Left lung (tissue), 10 donors: ENCODE results near the gene NET1. TPM values are rescaled to one million over a fixed set of nuclear protein-coding genes. Genes with fewer than 3 reads are reported as not detected.

Experiments
- ATAC-seq: fragments of 200-7000 bp; cut with Tn5 transposase; one replicate; pipeline ENCODE4 v1.9.1; 2020; ENCODE audit warnings: moderate library complexity
- DNase-seq, 4 donors: peaks; one replicate each; pipeline ENCODE4 v3.0.0-alpha.2; 2013 to 2020
- H3K27ac ChIP-seq, 2 donors: fragments of 200-600 bp; sonication (generic) in 1 of 2; one replicate each; pipeline versions ENCODE4 v1.5.0 to v1.8.0; 2020 to 2021
- H3K27me3 ChIP-seq, 2 donors: fragments of 200-600 bp; sonication (generic) in 1 of 2; one replicate each; pipeline versions ENCODE4 v1.5.0 to v1.8.0; 2020 to 2021
- H3K36me3 ChIP-seq, 2 donors: fragments of 200-600 bp; sonication (generic) in 1 of 2; one replicate each; pipeline versions ENCODE4 v1.5.0 to v1.8.0; 2020 to 2021
- H3K4me1 ChIP-seq, 2 donors: fragments of 200-600 bp; one replicate each; pipeline ENCODE4 v1.8.0; 2021
- H3K4me3 ChIP-seq, 2 donors: fragments of 200-600 bp; sonication (generic) in 1 of 2; one replicate each; pipeline versions ENCODE4 v1.5.0 to v1.8.0; 2020 to 2021; ENCODE audit warnings: mild to moderate bottlenecking in 1 of 2
- H3K9me3 ChIP-seq, 2 donors: fragments of 200-600 bp; sonication (generic) in 1 of 2; one replicate each; pipeline versions ENCODE4 v1.5.0 to v1.8.0; 2020 to 2021
- intact Hi-C, 2 donors: fragments of 100-400 bp; cut with DNase I; formaldehyde crosslinking; loops; one replicate each; pipeline versions ENCODE4 v1.11.2 to v1.14.2; 2022
- polyA plus RNA-seq, 6 donors: library from polyadenylated mRNA; unstranded; fragments of 120-200 nt; gene quantifications; one replicate each; pipeline ENCODE4 v1.2.1, GENCODE V29; 2013; ENCODE audit not compliant: insufficient read length in 6 of 6
- total RNA-seq, 2 donors: library from RNA; stranded (reverse); fragmentation: NEBNext Ultra II Directional; extraction: Animal tissue kit (Norgen Biotek cat#: 25700); gene quantifications; one replicate each; pipeline ENCODE4 v1.2.1, GENCODE V29; 2021
- TF ChIP-seq, protein P1 (sequence below), 2 donors: fragments of 200-600 bp; sonication (generic) in 1 of 2; IDR thresholded peaks; one replicate each; pipeline versions ENCODE4 v1.5.0 to v1.8.0; 2021; ENCODE audit warnings: antibody characterized with exemption in 2 of 2
- donor health status: DM: no; HTN: yes; CAD: no.
- donor health status: DM: no; HTN: no; CAD: no.

Gene NET1
- total and polyA plus RNA-seq, 8 donors = 36.3 to 221 (median 154) TPM

DNA sequence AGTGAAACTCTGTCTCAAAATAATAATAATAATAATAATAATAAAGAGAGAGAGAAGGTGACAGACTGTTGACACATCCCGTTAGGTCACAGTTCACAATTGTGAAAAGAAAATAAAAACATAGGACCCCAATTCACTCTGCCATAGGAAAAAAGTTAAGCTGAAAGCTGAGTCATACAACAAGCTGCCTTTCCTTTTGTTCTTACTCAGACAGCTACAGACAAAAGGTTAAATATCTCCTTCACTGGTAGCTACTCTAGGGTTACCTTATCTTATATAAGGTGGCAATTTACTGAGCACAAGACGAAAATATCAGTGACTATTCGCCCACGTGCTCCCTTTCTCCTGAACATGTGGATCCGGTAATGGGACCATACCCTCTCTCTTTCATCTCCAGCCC is 25.2 kb upstream of the NET1 start:
- no peak overlapping the region for H3K27ac ChIP-seq
- ATAC-seq (no peak), DNase-seq (no peak)
- TF ChIP-seq, protein P1, sequence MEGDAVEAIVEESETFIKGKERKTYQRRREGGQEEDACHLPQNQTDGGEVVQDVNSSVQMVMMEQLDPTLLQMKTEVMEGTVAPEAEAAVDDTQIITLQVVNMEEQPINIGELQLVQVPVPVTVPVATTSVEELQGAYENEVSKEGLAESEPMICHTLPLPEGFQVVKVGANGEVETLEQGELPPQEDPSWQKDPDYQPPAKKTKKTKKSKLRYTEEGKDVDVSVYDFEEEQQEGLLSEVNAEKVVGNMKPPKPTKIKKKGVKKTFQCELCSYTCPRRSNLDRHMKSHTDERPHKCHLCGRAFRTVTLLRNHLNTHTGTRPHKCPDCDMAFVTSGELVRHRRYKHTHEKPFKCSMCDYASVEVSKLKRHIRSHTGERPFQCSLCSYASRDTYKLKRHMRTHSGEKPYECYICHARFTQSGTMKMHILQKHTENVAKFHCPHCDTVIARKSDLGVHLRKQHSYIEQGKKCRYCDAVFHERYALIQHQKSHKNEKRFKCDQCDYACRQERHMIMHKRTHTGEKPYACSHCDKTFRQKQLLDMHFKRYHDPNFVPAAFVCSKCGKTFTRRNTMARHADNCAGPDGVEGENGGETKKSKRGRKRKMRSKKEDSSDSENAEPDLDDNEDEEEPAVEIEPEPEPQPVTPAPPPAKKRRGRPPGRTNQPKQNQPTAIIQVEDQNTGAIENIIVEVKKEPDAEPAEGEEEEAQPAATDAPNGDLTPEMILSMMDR (IDR thresholded peaks at IDR 0.05) = no peak
- H3K4me3 ChIP-seq = no peak overlapping the region
- intact Hi-C loops = no loop called here
- H3K9me3 ChIP-seq = peaks cover 0 to 35% of the 10 kb centered on the region in 2 donors
- H3K4me1 ChIP-seq = no peaks in the 10 kb centered on the region
- H3K27me3 ChIP-seq = no peaks in the 10 kb centered on the region
- H3K36me3 ChIP-seq = no peaks in the 10 kb centered on the region

DNA sequence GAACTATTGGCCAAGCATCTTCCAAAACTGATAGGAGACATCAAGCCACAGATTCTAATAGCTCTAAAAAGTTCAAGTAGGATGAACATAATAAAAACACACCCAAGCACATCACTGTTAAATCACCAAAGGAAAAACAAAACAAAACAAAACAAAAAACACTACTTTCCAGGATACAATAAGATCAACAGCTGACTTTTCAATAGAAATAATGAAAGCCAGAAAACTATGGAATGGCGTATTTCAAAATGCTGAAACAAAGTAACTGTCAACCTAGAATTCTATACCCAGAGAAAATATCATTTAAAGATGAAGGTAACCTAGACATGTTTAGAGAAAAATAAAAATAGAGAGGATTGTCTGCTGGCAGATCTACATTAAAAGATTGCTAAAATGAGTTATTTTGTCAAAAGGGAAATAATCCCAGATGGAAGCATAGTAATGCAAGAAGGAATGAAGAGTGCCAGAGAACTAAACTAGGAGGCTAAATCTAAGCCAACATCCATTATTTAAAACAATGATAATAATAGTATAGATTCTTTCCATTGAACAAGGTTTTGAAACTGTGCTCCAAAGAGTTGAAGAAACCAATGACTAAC is 21.7 kb upstream of the NET1 start:
- ATAC-seq (no peak), DNase-seq (no peak)
- intact Hi-C loops = no loop called here
- Histone ChIP-seq H3K36me3 (no peaks in the 10 kb centered on the region), H3K27me3 (no peaks in the 10 kb centered on the region), H3K4me3 (no peak overlapping the region), H3K27ac (no peak overlapping the region), H3K9me3 (peaks cover 0 to 38% of the 10 kb centered on the region in 2 donors), H3K4me1 (no peaks in the 10 kb centered on the region)
- TF ChIP-seq, protein P1 (IDR thresholded peaks at IDR 0.05) = no peak

DNA sequence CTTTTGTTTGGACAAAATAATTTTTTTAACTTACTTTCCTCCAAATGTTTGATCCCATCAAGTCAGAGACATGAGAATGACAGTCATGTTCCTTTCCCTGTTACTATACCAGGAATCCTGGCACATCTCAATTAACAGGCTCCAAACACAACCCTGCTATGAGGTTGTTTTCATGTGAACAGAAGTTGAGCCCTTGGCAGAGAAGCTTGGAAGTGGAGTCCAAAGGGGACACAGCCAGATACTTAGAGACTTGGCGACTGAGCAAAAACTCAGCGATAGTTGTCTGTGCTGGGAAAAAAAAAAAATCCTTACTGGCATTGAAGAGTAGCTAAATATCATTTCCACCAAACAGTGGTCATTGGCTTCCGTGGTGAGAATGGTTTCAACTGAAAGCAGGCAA is 20.6 kb upstream of the NET1 start:
- intact Hi-C loops = no loop called here
- Histone ChIP-seq H3K36me3 (no peaks in the 10 kb centered on the region), H3K9me3 (peaks cover 0 to 38% of the 10 kb centered on the region in 2 donors), H3K27ac (no peak overlapping the region), H3K27me3 (no peaks in the 10 kb centered on the region), H3K4me3 (no peak overlapping the region), H3K4me1 (no peaks in the 10 kb centered on the region)
- DNase-seq = no peak
- TF ChIP-seq, protein P1 (IDR thresholded peaks at IDR 0.05) = no peak
- ATAC-seq = no peak

DNA sequence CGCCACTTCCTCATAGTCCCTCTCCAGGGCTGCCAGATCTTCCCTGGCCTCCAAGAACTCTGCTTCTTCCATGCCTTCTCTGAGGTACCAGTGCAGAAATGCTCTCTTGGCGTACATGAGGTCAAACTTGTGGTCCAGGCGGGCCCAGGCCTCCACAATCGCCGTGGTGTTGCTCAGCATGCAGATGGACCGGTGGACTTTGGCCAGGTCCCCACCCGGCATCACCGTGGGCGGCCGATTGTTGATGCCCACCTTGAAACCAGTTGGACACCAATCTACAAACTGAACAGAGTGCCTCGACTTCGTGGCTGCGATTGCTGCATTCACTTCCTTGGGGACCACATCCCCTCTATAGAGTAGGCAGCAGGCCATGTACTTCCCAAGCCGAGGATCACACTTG is 18.8 kb upstream of the NET1 start:
- H3K4me3 ChIP-seq = no peak overlapping the region
- intact Hi-C loops = no loop called here

DNA sequence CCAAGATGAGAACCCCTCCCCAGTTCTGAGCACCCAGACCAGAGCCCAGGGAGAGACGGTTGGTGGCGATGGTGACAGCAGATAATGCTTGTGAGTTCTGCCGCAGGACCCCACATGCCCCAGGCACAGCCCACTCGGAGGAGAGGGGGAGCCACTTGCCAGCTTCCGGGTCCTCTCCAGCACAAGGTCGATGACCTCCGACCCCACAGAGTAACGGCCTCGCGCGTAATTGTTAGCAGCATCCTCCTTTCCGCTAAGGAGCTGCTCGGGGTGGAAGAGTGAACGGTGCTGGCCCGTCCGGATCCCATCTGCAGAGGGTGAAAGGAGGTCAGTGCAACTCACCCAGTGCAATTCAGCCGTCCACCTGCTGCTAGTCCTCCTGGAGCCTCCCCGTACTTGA is 17.2 kb upstream of the NET1 start:
- intact Hi-C loops = no loop called here
- no peak overlapping the region for H3K27ac ChIP-seq
- no peak for DNase-seq
- no peak for ATAC-seq
- H3K27me3 ChIP-seq = no peaks in the 10 kb centered on the region
- H3K36me3 ChIP-seq = no peaks in the 10 kb centered on the region
- H3K4me3 ChIP-seq = no peak overlapping the region
- peaks cover 0 to 23% of the 10 kb centered on the region in 2 donors for H3K9me3 ChIP-seq
- H3K4me1 ChIP-seq = no peaks in the 10 kb centered on the region
- TF ChIP-seq, protein P1 (IDR thresholded peaks at IDR 0.05) = no peak

More for the DNA sequence above, 18.8 kb upstream of the NET1 start:
- Histone ChIP-seq H3K36me3 (no peaks in the 10 kb centered on the region), H3K9me3 (peaks cover 0 to 38% of the 10 kb centered on the region in 2 donors), H3K4me1 (no peaks in the 10 kb centered on the region), H3K27me3 (no peaks in the 10 kb centered on the region), H3K27ac (no peak overlapping the region)
- DNase-seq (no peak), ATAC-seq (no peak)
- TF ChIP-seq, protein P1 (IDR thresholded peaks at IDR 0.05) = no peak
